Neural progenitor cell (in vitro differentiated cells): ENCODE data around the gene CCNH.

Experiments used
- CTCF ChIP-seq: fragments of 200-600 bp; sonication (generic); IDR thresholded peaks from 2 replicates; pipeline ENCODE4 v1.5.1; 2017; ENCODE audit warnings: antibody characterized with exemption, mild to moderate bottlenecking
- EZH2 ChIP-seq: fragments of 200-600 bp; sonication (generic); IDR thresholded peaks from 2 replicates; pipeline ENCODE4 v1.6.1; 2017; ENCODE audit warnings: antibody characterized with exemption, mild to moderate bottlenecking, moderate library complexity
- EZH2phosphoT487 ChIP-seq: fragments of 200-600 bp; sonication (generic); IDR thresholded peaks from 2 replicates; pipeline ENCODE4 v1.6.1; 2017; ENCODE audit warnings: antibody characterized with exemption

GRCh38 chr5:87430863-87431457 is 18.2 kb upstream of the CCNH start:
- TF ChIP-seq CTCF (no peak), EZH2 (no peak), EZH2phosphoT487 (no peak)
